OCI-LY3 (cell line): ENCODE data around the gene DPY30.

Experiments
- H2AFZ ChIP-seq: fragments of 200-600, 300-600 bp; shearing (Covaris generic); 2 replicates; pipeline ENCODE4 v1.6.0; 2014; ENCODE audit warnings: antibody characterized with exemption, low read depth, low read length
- H3K27ac ChIP-seq: fragments of 200-600, 300-600 bp; sonication (generic); 2 replicates; pipeline ENCODE4 v1.5.1; 2014; ENCODE audit warnings: mild to moderate bottlenecking, low read length, moderate library complexity, mixed read lengths
- H3K27me3 ChIP-seq: fragments of 200-600, 300-600 bp; sonication (generic); 2 replicates; pipeline ENCODE4 v1.6.1; 2014; ENCODE audit warnings: low read depth, low read length, mixed read lengths
- H3K36me3 ChIP-seq: fragments of 200-600, 300-600 bp; sonication (generic); replicated peaks from 2 replicates; pipeline ENCODE3; 2014; ENCODE audit warnings: low read depth, low read length, mixed read lengths
- H3K4me1 ChIP-seq: fragments of 300-600, 200-600 bp; sonication (generic); 2 replicates; pipeline ENCODE4 v1.6.1; 2014; ENCODE audit warnings: low read length, mixed read lengths
- H3K4me2 ChIP-seq: fragments of 200-600, 300-600 bp; sonication (generic); 2 replicates; pipeline ENCODE4 v1.6.1; 2014; ENCODE audit warnings: low read length, mixed read lengths
- H3K4me3 ChIP-seq: fragments of 300-600, 200-600 bp; sonication (generic); 2 replicates; pipeline ENCODE4 v1.5.1; 2014; ENCODE audit warnings: antibody characterized with exemption, mild to moderate bottlenecking, low read length, moderate library complexity
- H3K79me2 ChIP-seq: fragments of 300-600, 200-600 bp; shearing (Covaris generic); 2 replicates; pipeline ENCODE4 v1.6.1; 2014; ENCODE audit warnings: mild to moderate bottlenecking, low read length, mixed read lengths
- H3K9ac ChIP-seq: fragments of 300-600, 200-600 bp; shearing (Covaris generic); 2 replicates; pipeline ENCODE4 v1.6.0; 2014; ENCODE audit warnings: mild to moderate bottlenecking, low read length, moderate library complexity
- H3K9me3 ChIP-seq: fragments of 200-600, 300-600 bp; shearing (Covaris generic); 2 replicates; pipeline ENCODE4 v1.6.1; 2014; ENCODE audit warnings: low read length, mixed read lengths; ENCODE audit not compliant: insufficient read depth
- H4K20me1 ChIP-seq: fragments of 200-600, 300-600 bp; sonication (generic); 2 replicates; pipeline ENCODE4 v1.6.1; 2016; ENCODE audit warnings: low read length, mixed read lengths; ENCODE audit not compliant: insufficient read depth
- EZH2phosphoT487 ChIP-seq: fragments of 200-600 bp; shearing (Covaris generic); IDR thresholded peaks from 2 replicates; pipeline ENCODE4 v1.6.1; 2018; ENCODE audit warnings: antibody characterized with exemption, mixed run types, low read depth
- TF ChIP-seq, protein P1 (sequence below): fragments of 200-600, 300-600 bp; sonication (generic); IDR thresholded peaks from 2 replicates; pipeline ENCODE4 v1.5.1; 2014; ENCODE audit warnings: antibody characterized with exemption, low read length, low read depth

The DPY30 gene

DNA sequence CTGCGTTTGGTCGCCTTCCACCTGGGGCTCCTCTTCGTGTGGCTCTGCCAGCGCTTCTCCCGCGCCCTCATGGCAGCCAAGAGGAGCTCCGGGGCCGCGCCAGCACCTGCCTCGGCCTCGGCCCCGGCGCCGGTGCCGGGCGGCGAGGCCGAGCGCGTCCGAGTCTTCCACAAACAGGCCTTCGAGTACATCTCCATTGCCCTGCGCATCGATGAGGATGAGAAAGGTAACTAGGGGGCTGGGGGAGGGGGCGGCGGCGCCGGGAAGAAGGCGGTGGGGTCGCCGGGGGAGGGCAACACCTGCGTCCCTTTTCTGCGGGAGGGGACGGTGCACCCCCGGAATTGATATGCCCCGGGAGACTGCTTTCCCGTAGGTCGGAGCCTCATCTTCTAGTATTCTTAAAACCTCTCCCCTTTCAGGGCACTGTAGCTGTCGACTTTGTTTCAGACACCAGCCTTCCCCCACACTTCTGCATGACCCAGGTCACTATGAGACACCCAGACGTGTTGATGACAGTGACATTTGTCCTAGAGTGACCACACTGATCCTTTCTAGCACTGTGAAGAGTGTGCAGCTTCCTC, 24.5 kb upstream of the DPY30 start:
- H3K27ac ChIP-seq, result peak overlapping the region; percentile 79
- no peaks in the 10 kb centered on the region; the same call in 1 of the 2 replicates for H3K9me3 ChIP-seq
- no peaks in the 10 kb centered on the region for H4K20me1 ChIP-seq
- H3K4me3 ChIP-seq, result peak overlapping the region; percentile 90
- peaks cover 12% of the 10 kb centered on the region for H3K4me1 ChIP-seq
- peaks cover 12% of the 10 kb centered on the region for H3K79me2 ChIP-seq
- TF ChIP-seq, protein P1, sequence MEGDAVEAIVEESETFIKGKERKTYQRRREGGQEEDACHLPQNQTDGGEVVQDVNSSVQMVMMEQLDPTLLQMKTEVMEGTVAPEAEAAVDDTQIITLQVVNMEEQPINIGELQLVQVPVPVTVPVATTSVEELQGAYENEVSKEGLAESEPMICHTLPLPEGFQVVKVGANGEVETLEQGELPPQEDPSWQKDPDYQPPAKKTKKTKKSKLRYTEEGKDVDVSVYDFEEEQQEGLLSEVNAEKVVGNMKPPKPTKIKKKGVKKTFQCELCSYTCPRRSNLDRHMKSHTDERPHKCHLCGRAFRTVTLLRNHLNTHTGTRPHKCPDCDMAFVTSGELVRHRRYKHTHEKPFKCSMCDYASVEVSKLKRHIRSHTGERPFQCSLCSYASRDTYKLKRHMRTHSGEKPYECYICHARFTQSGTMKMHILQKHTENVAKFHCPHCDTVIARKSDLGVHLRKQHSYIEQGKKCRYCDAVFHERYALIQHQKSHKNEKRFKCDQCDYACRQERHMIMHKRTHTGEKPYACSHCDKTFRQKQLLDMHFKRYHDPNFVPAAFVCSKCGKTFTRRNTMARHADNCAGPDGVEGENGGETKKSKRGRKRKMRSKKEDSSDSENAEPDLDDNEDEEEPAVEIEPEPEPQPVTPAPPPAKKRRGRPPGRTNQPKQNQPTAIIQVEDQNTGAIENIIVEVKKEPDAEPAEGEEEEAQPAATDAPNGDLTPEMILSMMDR, result no peak
- no peak for TF ChIP-seq EZH2phosphoT487
- H3K36me3 ChIP-seq, result no peaks in the 10 kb centered on the region
- peak overlapping the region; percentile 86 for H3K4me2 ChIP-seq
- H2AFZ ChIP-seq, result peak overlapping the region; percentile 27; the same call in 1 of the 2 replicates
- no peaks in the 10 kb centered on the region for H3K27me3 ChIP-seq
- H3K9ac ChIP-seq, result peak overlapping the region; percentile 79

DNA sequence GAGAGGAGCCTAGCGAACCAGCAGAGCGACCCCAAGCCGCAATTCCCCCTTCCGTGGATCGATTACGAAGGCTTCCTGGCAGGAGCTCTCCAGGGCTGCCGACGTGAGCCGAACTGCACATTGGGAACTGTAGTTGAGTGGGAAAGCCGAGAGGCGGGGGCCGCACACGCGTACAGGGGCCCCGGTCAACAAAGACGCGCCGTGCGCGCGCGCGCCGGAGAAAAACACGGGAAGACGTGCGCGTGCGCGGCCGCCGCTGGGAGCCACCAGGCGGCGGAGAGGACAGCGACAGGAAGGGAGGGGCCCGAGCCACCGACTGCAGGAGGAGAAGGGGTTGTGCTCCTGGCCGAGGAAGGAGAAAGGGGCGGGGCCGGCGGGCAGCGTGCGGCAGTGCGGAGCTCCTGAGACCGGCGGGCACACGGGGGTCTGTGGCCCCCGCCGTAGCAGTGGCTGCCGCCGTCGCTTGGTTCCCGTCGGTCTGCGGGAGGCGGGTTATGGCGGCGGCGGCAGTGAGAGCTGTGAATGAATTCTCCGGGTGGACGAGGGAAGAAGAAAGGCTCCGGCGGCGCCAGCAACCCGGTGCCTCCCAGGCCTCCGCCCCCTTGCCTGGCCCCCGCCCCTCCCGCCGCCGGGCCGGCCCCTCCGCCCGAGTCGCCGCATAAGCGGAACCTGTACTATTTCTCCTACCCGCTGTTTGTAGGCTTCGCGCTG, 23.9 kb upstream of the DPY30 start, which contains the start of gene SPAST:
SPAST (plus strand) TSS at position 247 of the 711 bp plus-strand sequence; CDS start at position 523, 276 bp downstream.
- H3K4me2 ChIP-seq, result peak within 1 kb of the TSS; percentile 86
- TF ChIP-seq, protein P1, result no peak
- TF ChIP-seq EZH2phosphoT487, result no peak
- no peaks in the 10 kb centered on the region; the same call in 1 of the 2 replicates for H3K9me3 ChIP-seq
- no peaks in the 10 kb centered on the region for H3K27me3 ChIP-seq
- H3K36me3 ChIP-seq, result no peaks in the 10 kb centered on the region
- H3K79me2 ChIP-seq, result peaks cover 12% of the 10 kb centered on the region
- H3K9ac ChIP-seq, result peak within 1 kb of the TSS; percentile 91
- peaks cover 12% of the 10 kb centered on the region for H3K4me1 ChIP-seq
- peak within 1 kb of the TSS; percentile 90 for H3K4me3 ChIP-seq
- peak within 1 kb of the TSS; percentile 96 for H2AFZ ChIP-seq
- peak within 1 kb of the TSS; percentile 79 for H3K27ac ChIP-seq
- no peaks in the 10 kb centered on the region for H4K20me1 ChIP-seq

DNA sequence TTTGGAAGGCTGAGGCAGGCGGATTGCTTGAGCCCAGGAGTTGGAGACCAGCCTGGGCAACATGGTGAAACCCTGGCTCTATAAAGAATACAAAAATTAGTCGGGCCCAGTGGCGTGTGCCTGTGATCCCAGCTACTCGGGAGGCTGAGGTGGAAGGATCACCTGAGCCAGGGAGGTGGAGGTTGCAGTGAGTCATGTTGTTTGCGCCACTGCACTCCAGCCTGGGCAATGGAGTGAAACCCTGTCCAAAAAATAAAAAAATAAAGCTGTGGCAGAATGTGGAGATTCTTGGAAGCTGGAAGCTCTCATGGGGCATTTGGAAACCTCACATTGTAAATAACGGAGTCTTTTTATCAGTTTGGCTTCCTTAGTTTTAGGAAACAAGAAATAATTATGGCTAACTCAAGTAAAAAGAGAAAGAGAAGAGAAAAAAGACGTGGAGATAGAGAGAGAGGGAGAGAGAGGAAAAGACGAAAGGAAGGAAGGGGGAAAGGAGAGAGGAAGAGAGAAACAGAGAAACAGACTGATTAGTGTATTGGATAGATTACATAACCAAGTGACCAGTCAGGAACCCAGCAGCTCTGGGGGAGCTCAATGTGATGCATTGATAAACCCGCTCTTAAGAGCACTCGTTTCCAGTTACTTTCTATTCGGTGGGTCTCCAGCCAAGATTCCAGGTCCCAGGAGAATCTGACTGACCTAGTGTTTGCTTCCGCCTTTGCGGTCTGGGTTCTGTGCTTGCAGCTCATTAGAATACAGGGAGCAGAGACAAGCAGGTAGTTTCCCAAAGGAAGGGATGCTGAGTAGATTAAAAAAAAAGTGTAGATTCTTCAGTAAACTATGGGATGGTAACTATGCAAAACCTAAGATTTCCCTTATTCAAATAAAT, 22.6 kb upstream of the DPY30 start:
- peak overlapping the region; percentile 83 for H3K4me2 ChIP-seq
- H2AFZ ChIP-seq, result peak overlapping the region; percentile 96; the same call in 1 of the 2 replicates
- no peak for TF ChIP-seq EZH2phosphoT487
- TF ChIP-seq, protein P1, result no peak
- H3K27me3 ChIP-seq, result no peaks in the 10 kb centered on the region
- no peak overlapping the region for H3K27ac ChIP-seq
- peaks cover 12% of the 10 kb centered on the region for H3K4me1 ChIP-seq
- no peaks in the 10 kb centered on the region; the same call in 1 of the 2 replicates for H3K9me3 ChIP-seq
- H3K4me3 ChIP-seq, result peak overlapping the region; percentile 90
- no peaks in the 10 kb centered on the region for H4K20me1 ChIP-seq
- H3K79me2 ChIP-seq, result peaks cover 12% of the 10 kb centered on the region
- H3K9ac ChIP-seq, result peak overlapping the region; percentile 91
- no peaks in the 10 kb centered on the region for H3K36me3 ChIP-seq
